Cardiac muscle cell (in vitro differentiated cells and primary cell): ENCODE measurements around the gene CHCHD3. TPM values are rescaled to one million over a fixed set of nuclear protein-coding genes. Genes with fewer than 3 reads are reported as not detected.
A peak's percentile ranks its signal among the peaks of the same experiment; 100 is the strongest.

Experiments
- DNase-seq, 2 donors: peaks; one replicate each; pipeline versions ENCODE4 v3.0.0 to v3.0.0-alpha.2; 2010 to 2017; ENCODE audit warnings: low read depth in 1 of 2, low spot score in 1 of 2
- H3K27ac ChIP-seq: fragments of 200-600 bp; sonication (generic); 2 replicates; pipeline ENCODE4 v1.5.1; 2016
- H3K27me3 ChIP-seq: fragments of 200-600 bp; sonication (generic); 2 replicates; pipeline ENCODE4 v1.6.0; 2016; ENCODE audit warnings: control low read depth
- H3K36me3 ChIP-seq: fragments of 200-600 bp; sonication (generic); 2 replicates; pipeline ENCODE4 v1.5.1; 2016; ENCODE audit warnings: control low read depth
- H3K4me1 ChIP-seq: fragments of 200-600 bp; sonication (generic); 2 replicates; pipeline ENCODE4 v1.8.1; 2017; ENCODE audit warnings: low read depth, mild to moderate bottlenecking, mixed run types
- H3K4me3 ChIP-seq: fragments of 200-600 bp; sonication (generic); 2 replicates; pipeline ENCODE4 v1.5.1; 2016; ENCODE audit warnings: mild to moderate bottlenecking
- H3K9me3 ChIP-seq: fragments of 200-600 bp; sonication (generic); 2 replicates; pipeline ENCODE4 v1.5.1; 2017; ENCODE audit warnings: low read depth, mild to moderate bottlenecking, control low read depth
- CTCF ChIP-seq: IDR thresholded peaks from 2 replicates; pipeline ENCODE4 v1.5.1; 2012; ENCODE audit warnings: low read depth, mild to moderate bottlenecking, low read length
- polyA plus RNA-seq: library from polyadenylated mRNA; unstranded; fragments of >200 nt; fragmentation: Nextera tagmentation; extraction: Ambion mirVana; gene quantifications from 2 replicates; pipeline ENCODE4 v1.2.1, GENCODE V29; 2016
- total RNA-seq: library from RNA; depleted of rRNA; stranded (reverse); fragments of >200 nt; gene quantifications from 2 replicates; pipeline ENCODE4 v1.2.3, GENCODE V29; 2016

Gene CHCHD3
- total and polyA plus RNA-seq, 2 experiments from 2014 or later = 95.1 to 127 TPM

GRCh38 chr7:132815130-132815529 is 266.8 kb downstream of the CHCHD3 start:
- no peak for DNase-seq
- H3K4me1 ChIP-seq = no peaks in the 10 kb centered on the region
- H3K9me3 ChIP-seq = no peaks in the 10 kb centered on the region
- no peak overlapping the region for H3K27ac ChIP-seq
- no peak for TF ChIP-seq CTCF
- H3K27me3 ChIP-seq = no peaks in the 10 kb centered on the region
- no peak overlapping the region for H3K4me3 ChIP-seq
- no peaks in the 10 kb centered on the region for H3K36me3 ChIP-seq

- no peaks in the 10 kb centered on the region for H3K36me3 ChIP-seq
- no peaks in the 10 kb centered on the region for H3K27me3 ChIP-seq
- H3K9me3 ChIP-seq = no peaks in the 10 kb centered on the region
- no peak overlapping the region for H3K4me3 ChIP-seq
- no peak overlapping the region for H3K27ac ChIP-seq
- DNase-seq = no peak
- no peak for TF ChIP-seq CTCF
- H3K4me1 ChIP-seq = no peaks in the 10 kb centered on the region
Measured at GRCh38 chr7:132810561-132810960, 271.3 kb downstream of the CHCHD3 start.

GRCh38 chr7:132806834-132807233 is 275.1 kb downstream of the CHCHD3 start:
- peak in 1 of 2 donors; percentile 23 for DNase-seq
- Histone ChIP-seq H3K27me3 (no peaks in the 10 kb centered on the region), H3K9me3 (no peaks in the 10 kb centered on the region), H3K27ac (no peak overlapping the region), H3K4me1 (no peaks in the 10 kb centered on the region), H3K36me3 (no peaks in the 10 kb centered on the region), H3K4me3 (no peak overlapping the region)
- no peak for TF ChIP-seq CTCF

- Histone ChIP-seq H3K27me3 (no peaks in the 10 kb centered on the region), H3K4me1 (no peaks in the 10 kb centered on the region), H3K9me3 (no peaks in the 10 kb centered on the region), H3K36me3 (no peaks in the 10 kb centered on the region), H3K4me3 (no peak overlapping the region), H3K27ac (no peak overlapping the region)
- no peak for TF ChIP-seq CTCF
- no peak for DNase-seq
Measured at GRCh38 chr7:132805766-132806165, 276.1 kb downstream of the CHCHD3 start.

GRCh38 chr7:132804849-132805485 is 276.9 kb downstream of the CHCHD3 start:
- H3K27ac ChIP-seq = no peak overlapping the region
- no peaks in the 10 kb centered on the region for H3K4me1 ChIP-seq
- no peak for TF ChIP-seq CTCF
- no peak overlapping the region for H3K4me3 ChIP-seq
- no peaks in the 10 kb centered on the region for H3K27me3 ChIP-seq
- no peaks in the 10 kb centered on the region for H3K36me3 ChIP-seq
- DNase-seq = no peak
- no peaks in the 10 kb centered on the region for H3K9me3 ChIP-seq
